Hypothalamus (tissue), 51 donors: ENCODE data around the gene ACOT7.

ENCODE experiments used
- DNase-seq, 51 donors: peaks; one replicate each; lab custom pipeline; 2025; lab: John Stamatoyannopoulos, UW

ACOT7 gene

DNA sequence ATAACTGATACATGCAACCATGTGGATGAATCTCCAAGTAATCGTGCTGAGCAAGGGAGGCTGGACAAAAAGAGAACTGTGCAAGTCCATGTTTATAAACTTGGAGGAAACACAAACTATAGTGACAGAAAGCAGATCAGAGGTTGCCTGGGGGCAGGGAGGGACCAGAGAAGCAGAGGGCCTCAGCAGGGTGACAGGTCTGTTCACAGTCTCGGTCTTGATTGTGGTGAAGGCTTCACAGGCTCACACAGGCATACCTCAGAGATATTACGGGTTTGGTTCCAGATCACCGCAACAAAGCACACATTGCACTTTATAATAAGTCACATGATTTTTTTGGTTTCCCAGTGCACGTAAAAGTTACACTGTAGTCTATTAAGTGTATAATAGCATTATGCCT lies 28.5 kb downstream of the ACOT7 start:
- DNase-seq, result no peak

DNA sequence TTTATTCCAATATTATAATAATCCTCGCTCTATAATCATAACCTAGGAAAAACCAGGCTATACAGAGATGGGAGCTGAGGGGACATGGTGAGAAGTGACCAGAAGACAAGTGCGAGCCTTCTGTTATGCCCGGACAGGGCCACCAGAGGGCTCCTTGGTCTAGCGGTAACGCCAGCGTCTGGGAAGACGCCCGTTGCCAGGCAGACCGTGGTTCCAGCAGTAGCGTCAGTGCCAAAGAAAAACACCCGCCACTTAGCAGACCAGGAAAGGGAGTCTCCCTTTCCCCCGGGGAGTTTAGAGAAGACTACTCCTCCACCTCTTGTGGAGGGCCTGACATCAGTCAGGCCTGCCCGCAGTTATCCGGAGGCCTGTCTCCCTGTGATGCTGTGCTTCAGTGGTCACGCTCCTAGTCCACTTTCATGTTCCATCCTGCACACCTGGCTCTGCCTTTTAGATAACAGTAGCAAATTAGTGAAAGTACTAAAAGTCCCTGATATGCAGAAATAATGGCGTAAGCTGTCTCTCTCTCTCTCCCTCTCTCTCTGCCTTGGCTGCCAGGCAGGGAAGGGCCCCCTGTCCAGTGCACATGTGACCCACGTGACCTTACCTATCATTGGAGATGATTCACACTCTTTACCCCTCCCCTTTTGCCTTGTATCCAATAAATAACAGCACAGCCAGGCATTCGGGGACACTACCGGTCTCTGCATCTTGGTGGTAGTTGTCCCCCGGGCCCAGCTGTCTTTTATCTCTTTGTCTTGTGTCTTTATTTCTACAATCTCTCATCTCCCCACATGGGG lies 30.3 kb downstream of the ACOT7 start:
- peak in 32 of 51 donors; percentile 16 to 82 (median 50) for DNase-seq

DNA sequence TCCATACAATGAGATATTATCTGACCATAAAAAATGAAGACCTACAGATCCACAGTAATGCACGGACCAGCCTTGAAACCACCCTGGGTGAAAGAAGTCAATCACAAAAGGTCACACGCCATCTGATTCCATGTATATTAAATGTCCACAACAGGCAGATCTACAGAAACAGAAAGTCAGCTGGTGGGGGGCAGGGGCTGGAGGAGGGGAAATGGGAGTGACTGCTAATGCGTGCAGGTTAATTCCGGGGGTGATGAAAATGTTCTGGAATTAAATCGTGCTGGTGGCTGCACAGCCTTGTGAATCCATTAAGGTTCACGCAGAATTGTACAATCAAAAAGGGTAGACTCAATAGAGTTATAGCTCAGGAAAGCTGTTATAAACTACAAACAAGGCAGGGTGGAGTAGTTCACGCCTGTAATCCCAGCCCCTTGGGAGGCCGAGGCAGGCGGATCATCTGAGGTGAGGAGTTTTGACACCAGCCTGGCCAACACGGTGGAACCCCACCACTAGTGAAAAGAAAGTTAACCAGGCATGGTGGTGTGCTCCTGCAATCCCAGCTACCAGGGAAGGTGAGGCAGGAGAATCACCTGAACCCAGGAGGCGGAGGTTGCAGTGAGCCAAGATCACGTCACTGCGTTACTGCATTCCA lies 32.3 kb downstream of the ACOT7 start:
- DNase-seq, result no peak

DNA sequence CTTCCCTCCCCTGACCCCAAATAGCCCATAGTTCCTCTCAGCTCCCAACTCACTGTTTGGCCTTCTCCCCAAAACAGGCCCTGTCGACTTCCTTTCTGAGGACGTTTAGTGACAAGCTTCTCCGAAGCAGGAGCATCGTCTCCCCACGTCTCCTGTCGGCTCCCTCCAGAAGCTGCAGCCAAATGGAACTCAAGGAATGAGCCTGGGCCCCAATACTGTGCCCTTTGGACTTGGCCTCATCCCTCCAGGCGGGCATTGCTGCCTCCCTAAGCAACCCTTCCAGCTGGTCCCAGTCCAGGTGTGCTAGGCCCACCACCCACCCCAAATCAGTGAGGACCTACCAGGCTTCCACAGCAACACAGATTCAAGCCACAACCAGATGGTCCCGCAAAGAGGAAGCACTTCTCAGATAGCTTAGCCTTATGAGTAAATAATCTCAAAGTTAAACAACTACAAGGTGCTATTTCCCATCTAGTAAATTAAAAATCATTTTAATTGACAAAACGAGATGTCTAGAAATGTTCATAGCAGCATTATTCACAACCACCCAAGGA lies 33.0 kb downstream of the ACOT7 start:
- no peak for DNase-seq

DNA sequence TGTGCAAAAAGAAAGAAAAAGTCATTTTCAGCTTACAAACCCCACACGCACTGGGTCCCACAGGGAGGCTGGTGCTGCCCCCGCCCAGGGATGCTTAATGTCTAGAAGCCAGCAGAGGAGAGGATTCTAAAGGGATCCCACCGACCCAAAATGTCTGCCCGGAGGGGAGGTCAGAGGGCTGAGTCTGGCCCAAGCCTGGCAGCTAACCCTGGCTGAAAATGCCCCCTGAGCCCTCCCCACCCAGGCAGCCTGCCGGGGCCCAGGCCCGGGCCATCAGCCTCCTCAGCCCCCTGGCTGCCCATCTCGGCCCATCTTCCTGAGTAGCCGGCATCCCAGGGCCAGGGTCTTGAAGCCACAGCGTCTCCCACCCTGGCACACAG lies 33.5 kb downstream of the ACOT7 start:
- DNase-seq, result no peak

DNA sequence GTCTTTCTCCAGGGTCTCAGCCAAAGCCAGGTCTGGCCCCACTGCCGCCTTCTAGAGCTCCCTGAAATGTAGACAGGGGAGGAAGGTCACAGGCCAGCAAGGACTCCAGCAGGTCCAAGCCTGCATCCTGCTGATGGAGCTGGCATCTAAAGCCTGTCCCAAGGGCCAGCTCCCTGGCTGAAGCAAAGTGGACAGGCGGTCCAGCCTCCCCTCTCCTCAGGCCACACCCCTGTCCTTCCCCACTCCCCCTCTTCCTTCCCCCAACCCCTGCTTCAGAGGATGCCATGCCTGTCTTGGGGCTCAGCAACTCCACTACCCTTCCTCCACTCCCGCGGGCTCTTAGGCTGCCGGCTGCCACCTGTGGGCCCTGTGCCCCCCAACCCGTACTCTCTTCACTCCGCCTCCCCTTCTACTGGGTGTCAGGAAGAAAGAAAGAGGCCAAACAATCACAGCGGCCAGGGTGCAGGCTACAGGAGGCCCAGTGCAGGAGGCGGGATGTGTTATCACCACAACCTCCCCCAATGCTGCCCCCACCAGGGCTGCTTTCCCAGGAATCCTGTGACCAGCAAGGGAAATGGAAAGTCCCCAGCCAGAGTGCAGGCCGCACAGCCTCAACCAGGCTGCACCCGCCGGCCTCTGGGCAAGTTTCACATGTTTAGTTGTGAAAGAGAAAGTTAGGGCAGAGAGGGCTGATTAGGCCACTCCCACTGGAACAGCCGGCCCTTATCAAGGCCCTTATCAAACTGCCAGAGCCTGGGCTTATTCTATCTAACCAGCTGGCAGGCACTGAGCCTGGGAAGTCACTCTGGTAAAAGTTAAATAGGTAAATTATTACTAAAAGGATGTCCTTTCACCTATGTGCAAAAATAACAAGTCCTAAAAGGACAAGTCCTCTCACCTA lies 34.1 kb downstream of the ACOT7 start:
- DNase-seq, result no peak

DNA sequence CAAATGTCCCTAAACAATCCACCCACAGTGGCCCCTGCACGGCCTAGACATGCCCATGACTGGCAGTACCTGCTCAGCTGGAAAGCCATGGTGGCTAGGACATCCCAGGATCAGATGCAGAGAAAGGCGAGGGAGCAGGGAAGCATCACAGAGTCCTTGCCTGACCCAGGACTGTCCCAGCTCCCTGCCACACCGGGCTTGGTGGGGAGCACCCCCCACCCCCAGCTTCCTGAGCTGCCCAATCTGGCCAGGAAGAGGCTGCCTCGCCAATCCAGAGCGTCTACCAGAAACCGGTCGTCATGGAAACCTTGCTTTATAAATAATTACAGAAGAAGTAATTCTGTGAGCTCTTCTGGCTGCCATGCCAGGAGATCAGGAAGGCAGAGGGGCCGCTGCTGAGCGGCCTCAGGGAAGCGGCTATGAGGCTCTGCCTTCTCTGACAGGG lies 34.8 kb downstream of the ACOT7 start:
- DNase-seq, result peak in 9 of 51 donors; percentile 18 to 40 (median 24)

DNA sequence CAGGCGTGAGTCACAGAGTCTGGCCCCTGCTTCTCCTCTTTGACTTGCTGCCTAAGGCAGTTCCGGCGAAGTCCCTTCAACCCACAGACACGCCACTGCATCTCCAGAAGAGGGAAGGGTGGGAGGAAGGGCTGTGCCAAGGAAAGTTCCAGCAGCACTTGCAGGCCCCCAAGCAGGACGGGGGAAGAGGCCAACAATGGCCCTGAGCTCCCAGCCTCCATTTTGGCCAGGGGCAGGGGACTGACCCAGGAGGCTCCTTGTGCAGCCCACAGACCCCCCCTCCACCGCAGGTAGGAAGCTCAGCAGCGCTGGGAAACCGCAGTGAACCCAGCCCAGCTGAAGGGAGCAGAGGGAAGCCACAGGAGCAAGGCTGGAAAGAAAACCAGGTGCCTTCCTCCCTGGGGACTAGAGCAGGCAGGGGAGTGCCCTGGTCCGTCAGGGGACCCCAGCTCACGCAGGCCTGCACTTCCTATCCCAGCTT lies 35.4 kb downstream of the ACOT7 start:
- DNase-seq, result no peak

DNA sequence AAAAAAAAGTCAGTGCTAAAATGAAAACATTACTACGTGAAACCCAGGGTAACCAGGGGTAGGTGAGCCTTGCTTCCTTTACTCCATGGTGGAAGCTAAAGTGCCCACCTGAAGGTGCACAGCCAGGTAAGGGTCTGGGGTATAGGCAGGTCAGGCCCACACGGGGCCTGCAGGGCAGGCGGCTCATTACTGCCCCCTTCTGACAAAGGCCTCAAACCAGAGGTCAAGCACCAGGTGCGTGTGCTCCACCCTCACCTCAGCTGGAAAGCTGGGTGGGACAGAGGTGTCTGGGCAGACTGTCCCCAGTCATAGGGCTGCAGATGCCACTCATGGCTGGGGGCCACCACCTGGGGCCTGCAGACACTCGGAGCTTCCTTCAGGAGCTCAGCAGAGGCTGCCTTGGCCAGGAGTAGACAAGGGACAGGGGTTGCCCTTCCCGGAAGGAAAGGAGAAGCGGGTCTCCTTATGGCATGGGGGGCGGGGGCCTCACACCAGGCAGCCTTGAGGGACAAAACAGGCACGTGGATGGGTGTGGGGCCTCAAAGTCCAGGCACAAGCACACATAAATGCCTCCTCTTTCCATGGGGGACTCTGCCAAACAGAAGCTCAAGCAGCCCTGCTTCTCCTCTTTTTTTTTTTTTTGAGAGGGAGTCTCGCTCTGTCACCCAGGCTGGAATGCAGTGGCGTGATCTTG lies 36.2 kb downstream of the ACOT7 start:
- no peak for DNase-seq

DNA sequence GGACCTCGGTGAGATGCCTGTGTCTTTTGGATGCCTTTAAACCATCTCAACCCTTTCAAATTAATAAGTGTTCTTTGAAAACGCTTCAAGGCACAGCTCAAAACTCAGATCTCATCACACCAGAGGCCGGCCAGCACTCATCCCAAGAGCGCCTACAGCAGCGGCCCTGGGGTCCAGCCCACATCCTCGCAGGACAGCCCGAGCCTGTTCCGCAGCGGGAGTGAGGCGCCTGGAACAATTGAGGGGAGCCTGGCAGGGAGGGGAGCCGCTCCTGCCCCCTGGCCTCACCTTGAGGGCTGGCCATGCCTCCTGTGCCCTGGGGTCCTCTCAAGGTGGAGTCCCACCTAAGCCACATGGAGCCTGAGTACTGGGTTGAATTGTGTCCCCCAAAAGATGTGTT lies 37.9 kb downstream of the ACOT7 start:
- DNase-seq, result no peak

DNA sequence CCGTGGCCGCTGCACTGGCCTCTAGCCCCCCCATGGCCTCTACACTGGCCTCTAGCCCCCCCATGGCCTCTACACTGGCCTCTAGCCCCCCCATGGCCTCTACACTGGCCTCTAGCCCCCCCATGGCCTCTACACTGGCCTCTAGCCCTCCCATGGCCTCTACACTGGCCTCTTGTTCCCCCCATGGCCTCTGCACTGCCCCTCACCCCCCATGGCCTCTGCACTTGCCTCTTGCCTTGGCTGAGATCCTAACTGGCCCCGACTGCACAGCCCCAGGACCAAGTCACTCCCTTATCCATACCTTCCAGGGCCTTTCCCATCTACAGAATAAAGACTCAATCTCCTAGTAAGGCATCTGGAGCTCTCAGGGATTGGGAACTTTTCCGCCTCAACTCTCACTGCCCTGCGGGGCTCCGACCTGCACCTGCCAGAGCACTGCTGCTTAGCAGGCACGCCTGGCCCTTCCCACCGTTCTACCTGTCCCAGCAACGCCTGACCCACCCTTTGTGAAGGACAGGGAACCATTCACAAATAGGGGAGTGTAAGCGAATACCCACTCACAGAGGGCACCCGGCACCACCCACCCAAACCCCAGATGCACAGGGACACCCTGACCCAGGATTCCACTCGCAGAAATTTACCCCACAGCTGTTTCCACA lies 38.8 kb downstream of the ACOT7 start:
- no peak for DNase-seq

DNA sequence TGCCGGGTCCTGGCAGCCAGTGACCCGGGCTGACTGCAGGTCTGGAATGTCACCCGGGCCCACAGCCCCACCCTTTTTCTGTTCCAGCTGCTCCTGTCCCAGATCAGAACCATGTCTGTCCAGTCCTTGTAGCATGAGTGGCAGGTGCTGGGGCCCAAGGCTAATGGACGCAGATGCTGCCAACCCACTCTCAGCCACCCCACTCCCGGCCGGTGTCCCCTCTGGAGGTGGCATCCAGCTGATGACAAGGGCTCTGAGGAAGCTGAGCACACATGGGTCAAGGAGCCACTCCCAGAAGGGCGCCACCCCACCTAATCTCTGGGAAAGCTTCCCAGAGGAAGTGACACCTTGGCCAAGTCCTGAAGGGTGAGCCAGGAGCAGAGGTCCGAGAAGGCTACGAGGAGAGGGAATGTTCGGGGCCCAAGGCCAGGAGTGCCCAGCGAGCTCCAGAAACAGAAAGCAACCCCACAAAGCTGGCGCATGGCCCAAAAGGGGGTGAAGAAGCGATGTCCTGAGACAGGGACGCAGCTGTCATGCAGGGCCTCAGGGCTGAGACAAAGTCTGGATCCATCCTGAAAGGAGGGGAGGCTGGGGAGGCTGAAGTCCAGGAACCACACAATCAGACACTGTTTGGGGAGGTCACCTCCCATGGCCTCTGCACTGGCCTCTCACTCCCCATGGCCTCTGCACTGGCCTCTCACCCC lies 39.5 kb downstream of the ACOT7 start:
- no peak for DNase-seq

DNA sequence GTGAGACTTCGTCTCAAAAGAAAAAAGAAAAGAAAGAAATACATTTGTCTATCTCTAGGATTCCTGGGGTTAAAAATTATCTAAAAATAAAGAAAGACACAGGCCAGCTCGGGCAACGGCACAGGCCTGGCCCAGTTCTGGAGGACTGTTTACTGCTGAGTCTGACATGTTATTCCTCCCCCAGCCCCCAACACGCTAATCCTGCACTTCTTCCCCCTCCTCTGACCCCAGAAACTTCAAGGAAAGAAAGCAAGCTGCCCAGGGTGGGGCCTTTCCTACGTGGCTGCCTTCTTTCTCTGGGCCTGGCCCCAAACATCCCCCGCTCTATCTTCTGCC lies 40.0 kb downstream of the ACOT7 start:
- DNase-seq, result no peak

DNA sequence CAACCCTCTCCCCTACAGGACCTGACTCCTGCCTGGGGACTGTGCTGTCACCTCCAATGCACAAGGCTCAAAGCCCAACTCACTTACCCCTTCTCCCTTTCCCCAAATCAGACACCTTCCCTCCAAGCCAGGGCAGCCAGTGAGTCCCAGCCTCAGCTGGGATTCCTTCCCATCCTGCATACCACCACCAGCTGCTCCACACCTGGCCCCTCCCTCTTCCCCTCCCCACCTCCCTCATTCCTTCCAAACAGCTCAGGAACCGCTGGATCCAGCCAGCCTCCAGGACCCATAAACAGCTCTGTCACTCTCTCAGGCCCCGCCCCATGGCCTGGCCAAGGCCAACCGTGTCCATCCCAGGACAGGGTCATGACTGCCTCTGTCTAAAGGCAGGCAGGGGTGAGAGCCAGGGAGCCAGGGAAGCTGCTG lies 41.4 kb downstream of the ACOT7 start:
- no peak for DNase-seq

DNA sequence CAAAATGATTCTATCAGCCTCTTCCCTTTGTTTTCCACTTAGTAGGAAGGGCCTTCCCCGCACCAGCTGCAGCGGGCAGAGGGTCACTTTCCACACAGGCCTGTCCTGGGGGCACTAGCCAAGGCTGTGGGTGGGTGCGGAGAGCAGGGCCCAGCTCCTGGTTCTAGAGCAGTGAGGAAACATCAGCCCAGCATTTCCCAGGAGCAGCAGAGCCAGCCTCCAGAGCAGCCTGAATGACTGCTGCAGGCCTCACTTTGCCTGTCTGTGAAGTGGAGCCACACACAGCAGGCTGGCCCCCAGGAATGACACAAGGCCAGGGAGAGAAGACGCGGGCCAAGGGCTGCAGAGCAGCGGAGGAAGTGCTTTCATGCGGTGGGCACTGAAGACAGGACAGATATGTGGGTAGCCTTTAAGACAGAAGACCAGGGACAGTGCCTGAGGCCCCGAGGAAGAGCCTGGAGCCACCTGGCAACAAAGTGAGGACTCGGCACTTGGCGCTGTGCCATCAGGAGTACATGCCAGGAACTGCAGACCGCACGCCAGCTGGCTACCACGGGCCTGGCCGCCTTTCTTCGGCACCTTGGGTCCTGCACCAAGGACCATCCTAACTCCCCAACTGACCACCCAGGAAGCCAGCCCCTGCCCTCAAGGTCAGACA lies 42.0 kb downstream of the ACOT7 start:
- peak in 6 of 51 donors; percentile 13 to 29 (median 22) for DNase-seq

DNA sequence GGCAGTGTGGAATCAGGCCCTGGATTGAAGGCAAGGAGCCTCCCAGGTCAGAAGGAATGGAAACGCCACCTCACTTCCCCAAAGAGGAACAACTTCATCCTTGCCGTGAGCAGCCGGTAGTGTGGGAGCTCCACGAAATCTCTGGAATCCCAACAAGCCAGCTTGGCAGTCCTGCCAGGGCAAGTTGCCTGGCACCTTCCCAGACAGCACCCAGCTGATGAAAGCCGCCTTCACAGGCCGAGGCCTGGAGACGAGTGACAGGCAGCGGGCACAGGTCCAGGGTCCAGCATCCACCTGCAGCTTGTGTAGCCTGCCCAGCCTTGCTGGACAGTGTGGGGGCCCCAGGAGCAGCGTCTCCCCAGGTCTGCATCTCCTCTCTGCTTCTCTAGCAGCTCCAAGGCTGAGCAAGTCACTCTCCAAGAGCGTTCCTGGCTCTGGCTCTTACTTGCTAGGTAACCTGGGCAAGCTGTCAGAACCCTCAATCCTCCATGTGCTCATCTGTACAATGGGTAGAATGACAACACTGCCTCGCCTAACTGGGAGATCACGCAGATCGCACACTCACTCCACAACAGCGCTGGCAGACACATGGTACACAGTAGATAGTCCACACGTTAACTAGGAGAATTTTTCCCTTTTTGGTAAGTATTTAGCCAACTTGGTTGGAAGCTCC lies 43.0 kb downstream of the ACOT7 start:
- peak in 28 of 51 donors; percentile 11 to 72 (median 42) for DNase-seq

DNA sequence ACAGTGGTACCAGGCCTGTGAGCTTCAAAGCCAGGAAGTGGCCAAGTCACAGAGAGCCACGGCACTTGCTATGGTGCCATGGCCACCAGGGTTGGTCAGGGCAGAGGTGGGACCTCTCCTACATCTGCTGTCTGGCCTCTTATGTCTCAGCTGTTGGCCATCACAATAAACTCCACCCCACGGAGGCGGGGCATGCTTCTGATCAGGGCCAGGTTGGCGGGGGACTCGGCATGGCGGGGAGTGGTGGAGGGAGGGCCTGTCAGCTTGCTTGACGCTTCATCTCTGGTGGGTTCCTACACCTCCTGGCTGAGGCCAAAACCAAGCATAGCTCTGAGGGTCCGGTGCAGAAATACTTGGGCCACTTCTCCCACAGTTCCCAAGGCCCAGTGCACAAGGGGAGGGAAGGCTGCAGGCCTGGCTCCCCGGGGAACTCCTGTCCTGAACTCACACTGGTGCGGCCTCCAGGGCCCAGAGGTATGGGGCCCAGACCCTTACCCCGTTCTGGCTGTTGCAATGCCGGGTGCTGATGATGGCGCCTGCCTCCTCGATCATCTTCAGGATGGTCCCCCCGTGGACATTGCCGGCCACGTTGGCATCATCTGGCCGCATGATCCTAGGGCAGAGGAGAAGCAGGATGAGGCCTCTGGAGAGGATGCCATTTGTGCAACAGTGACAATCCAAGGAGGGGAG lies 44.2 kb downstream of the ACOT7 start:
- DNase-seq, result no peak
